ENCODE measurements around the gene ACTA2.
"Not testable (repeated sequence)": the region's sequence is repeated elsewhere in the genome, so short reads cannot be mapped to it uniquely, and the experiment has no call there.

The ACTA2 gene

GRCh38 chr10:88953662-88954061 lies 1.1 kb upstream of the ACTA2 start:
- no peak for DNase-seq (ENCODE audit: low read depth in 2 of 3, low spot score in 2 of 3)

DNA sequence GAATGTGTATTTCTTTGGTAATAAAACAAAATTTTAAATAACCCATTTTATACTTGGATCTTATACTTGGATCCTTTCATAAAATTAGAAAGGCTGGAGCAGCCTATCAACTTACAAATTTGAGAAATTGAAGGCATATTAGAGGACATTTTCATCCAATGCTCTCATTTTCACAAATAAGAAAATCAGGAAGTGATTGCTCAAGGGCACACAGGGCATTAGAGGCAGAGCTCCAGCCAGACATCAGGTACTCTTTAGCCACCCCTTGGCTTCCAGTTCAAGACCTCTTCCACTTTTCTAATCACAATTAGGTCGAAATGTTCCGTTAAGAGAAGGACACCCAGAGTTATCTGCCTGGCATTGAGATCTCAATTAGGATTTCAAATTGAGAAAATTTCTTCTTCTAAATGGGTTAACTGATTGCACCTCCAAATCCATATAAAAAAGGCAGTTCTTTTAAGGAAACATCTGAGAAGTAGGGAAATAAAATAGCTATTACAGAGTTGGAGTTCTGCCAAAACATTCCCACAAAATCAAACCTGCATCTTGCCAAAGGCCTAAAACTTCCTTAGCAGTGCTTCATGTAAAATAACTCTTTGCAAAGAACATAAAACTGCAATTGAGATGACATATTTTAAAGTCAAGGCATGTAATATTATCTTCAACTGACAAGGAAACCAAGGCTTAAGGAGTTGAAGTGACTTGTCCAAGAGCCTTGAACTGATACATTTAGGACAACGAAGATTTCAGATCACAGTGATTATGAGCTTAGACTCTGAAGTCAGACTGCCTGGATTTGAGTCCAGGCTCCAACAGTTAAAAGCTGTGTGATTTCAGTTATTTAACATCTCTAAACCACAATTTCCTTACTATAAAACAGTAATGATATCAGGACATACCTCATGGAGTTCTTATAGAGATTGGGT lies 2.4 kb downstream of the ACTA2 start:
- no peak for DNase-seq (ENCODE audit: low read depth in 2 of 3, low spot score in 2 of 3)

- DNase-seq (ENCODE audit: low read depth in 2 of 3, low spot score in 2 of 3) = no peak
These were observed 3.5 kb downstream of the ACTA2 start for GRCh38 chr10:88949051-88949450.

- DNase-seq (ENCODE audit: low read depth in 2 of 3, low spot score in 2 of 3) = no peak
These were observed 5.5 kb downstream of the ACTA2 start for GRCh38 chr10:88946965-88947590.

- DNase-seq (ENCODE audit: low read depth in 2 of 3, low spot score in 2 of 3) = no peak
These were observed 6.4 kb downstream of the ACTA2 start for GRCh38 chr10:88946200-88946599.

GRCh38 chr10:88944813-88945212 lies 7.8 kb downstream of the ACTA2 start:
- no peak for DNase-seq (ENCODE audit: low read depth in 2 of 3, low spot score in 2 of 3)

- DNase-seq (ENCODE audit: low read depth in 2 of 3, low spot score in 2 of 3) = no peak
These were observed 8.8 kb downstream of the ACTA2 start for GRCh38 chr10:88943778-88944177.

GRCh38 chr10:88941026-88941425 lies 11.5 kb downstream of the ACTA2 start:
- DNase-seq (ENCODE audit: low read depth in 2 of 3, low spot score in 2 of 3) = no peak

- no peak for DNase-seq (ENCODE audit: low read depth in 2 of 3, low spot score in 2 of 3)
These were observed 13.6 kb downstream of the ACTA2 start for GRCh38 chr10:88938938-88939337.

- DNase-seq (ENCODE audit: low read depth in 2 of 3, low spot score in 2 of 3) = no peak
These were observed 14.5 kb downstream of the ACTA2 start for GRCh38 chr10:88938039-88938438.

DNA sequence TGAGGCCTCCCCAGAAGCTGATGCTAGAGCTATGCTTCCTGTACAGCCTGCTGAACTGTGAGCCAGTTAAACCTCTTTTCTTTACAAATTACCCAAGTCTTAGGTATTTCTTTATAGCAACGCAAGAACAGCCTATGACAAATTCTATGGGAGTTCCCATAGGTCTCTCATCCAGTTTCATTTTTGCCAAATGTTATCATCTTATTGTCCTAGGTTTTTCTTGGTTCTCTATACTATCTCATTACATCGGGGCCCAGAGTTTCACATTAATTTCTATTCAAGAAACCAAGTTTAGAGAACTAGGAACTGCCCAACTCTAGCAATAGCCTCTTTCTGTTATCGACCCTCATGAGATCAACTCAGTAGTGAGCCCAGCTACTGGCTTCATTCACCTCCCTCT lies 15.9 kb downstream of the ACTA2 start:
- DNase-seq (ENCODE audit: low read depth in 2 of 3, low spot score in 2 of 3) = no peak

- DNase-seq (ENCODE audit: low read depth in 2 of 3, low spot score in 2 of 3) = peak; percentile 10 to 38 (median 13)
These were observed 17.5 kb downstream of the ACTA2 start for GRCh38 chr10:88934900-88935672.

DNA sequence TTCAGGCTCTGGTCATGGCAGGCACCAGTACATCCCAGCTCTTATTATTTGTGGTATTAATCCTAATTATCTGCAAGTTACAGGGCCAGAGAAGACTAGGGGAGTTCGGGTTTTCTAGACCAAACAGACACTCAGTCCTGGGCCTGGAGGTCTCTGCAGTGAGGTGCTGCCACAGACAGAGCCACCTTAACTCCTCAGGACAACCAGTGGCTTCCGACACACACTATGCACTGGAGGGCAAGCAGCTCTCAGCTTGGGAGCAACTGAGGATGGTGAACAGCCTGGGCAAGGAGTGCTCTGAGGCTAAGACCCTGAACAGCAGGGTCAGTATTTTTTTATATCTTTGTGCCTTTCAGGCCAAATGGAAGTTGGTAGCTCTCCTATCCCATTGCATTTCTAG lies 19.0 kb downstream of the ACTA2 start:
- no peak for DNase-seq (ENCODE audit: low read depth in 2 of 3, low spot score in 2 of 3)

GRCh38 chr10:88932539-88933256 lies 19.9 kb downstream of the ACTA2 start:
- DNase-seq (ENCODE audit: low read depth in 2 of 3, low spot score in 2 of 3) = no peak

DNA sequence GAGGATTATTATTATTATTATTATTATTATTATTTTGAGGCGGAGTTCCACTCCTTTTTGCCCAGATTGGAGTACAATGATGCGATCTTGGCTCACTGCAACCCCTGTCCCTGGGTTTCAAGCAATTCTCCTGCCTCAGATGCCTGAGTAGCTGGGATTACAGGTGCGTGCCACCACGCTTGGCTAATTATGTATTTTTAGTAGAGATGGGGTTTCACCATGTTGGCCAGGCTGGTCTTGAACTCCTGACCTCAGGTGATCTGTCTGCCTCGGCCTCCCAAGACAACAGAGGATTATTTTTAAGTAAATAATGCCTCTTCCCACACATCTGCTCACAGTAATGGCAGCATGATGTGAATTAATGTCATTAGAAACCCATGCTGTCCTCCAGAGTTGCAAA lies 20.5 kb downstream of the ACTA2 start:
- not testable (repeated sequence) for DNase-seq (ENCODE audit: low read depth in 2 of 3, low spot score in 2 of 3)

DNA sequence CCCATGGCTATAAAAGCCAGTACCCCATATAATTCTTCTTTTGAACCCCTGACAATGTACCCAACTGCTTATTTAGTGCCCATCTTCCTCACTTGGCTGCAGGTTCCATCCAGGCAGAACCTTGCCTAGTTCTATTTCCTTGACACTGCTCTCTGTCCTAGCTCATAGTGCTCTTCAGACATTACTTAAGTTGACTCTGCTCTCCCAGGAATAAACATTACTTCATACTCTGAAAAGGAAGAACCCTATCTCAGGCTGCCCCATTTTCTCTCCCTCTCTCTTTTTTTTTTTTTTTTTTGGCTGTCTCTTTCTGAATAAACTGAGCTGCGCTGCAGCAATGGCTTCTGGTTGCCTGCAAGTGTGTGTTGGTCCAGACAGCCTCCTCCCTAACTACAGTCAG lies 21.0 kb downstream of the ACTA2 start:
- DNase-seq (ENCODE audit: low read depth in 2 of 3, low spot score in 2 of 3) = no peak

DNA sequence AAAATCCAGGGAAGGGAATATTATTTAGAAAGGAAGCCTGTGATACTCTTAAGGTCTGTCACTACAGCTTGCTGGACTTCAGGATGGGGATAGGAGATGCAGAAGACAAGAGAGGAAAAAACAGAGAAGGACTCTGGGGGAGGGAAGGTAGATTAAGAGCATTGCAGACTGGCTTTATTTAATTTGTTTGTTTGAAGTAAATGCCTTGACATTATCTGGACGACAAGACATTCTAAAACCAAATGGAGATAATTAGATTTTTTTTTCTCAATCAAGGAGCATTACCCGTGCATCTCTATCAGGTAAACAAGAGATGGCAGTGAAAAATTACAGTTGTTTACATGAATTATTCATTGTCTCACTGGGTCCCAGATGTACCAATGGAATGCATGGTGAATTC lies 24.3 kb downstream of the ACTA2 start:
- no peak for DNase-seq (ENCODE audit: low read depth in 2 of 3, low spot score in 2 of 3)

DNA sequence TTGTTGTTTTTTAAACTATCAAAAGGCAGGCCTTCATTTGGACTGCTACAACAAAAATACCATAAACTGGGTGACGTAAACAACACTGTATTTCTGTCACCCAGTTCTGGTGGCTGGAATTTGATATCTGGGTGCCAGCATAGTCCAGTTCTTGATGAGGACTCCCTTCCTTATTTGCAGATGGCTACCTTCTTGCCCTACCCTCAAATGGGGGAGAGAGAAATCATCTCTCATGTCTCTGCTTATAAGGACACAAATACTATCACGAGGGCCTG lies 25.2 kb downstream of the ACTA2 start:
- DNase-seq (ENCODE audit: low read depth in 2 of 3, low spot score in 2 of 3) = no peak

- DNase-seq (ENCODE audit: low read depth in 2 of 3, low spot score in 2 of 3) = no peak
These were observed 25.8 kb downstream of the ACTA2 start for GRCh38 chr10:88926566-88927415.

DNA sequence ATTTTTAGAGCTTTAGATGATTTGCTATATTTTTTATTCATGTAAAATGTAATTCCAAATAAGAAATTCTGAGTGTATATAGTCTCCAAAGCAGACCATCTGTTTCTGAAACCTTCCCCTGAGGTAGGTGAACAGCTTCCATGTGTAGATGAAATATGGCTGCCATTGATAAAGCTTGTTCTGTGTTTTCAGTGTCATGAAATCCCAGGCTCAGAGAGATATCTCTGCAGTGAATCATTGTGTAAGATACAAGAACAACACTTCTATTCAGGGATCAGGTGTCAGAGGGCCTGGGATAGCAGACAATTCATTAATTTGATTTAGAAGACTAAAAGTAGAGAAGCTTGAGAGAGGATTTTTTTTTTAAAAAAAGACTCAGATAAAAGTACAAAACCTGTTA lies 29.1 kb downstream of the ACTA2 start:
- no peak for DNase-seq (ENCODE audit: low read depth in 2 of 3, low spot score in 2 of 3)

DNA sequence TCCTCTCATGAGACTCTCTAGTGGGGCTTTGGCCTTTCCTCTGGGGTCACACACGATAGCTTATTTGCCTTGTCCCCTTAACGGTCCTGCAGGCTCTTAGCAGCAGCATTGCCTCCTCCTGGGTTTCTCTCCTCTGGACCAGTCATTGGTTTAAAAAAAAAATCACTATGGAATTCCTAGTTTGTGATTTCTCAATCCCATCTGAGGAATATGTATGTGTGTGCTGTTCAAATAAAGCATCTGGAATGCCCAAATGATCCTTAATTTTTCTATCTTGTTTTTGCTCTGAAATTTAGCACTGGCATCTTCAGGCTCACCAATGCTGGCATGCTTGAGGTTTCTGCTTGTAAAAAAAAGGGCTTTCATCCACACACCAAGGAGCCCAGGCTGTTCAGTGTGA lies 30.5 kb downstream of the ACTA2 start:
- no peak for DNase-seq (ENCODE audit: low read depth in 2 of 3, low spot score in 2 of 3)

Measured in activated CD8-positive, alpha-beta memory T cell treated with anti-CD3 and anti-CD28 coated beads for 48 hours (primary cell).